Thoracic aorta (tissue), 2 donors: Measurements from ENCODE around the gene CDH2. TPM values are rescaled to one million over a fixed set of nuclear protein-coding genes. Genes with fewer than 3 reads are reported as not detected.

Source experiments
- ATAC-seq: fragments of 150-250 bp; one replicate; pipeline ENCODE4 v1.8.0; 2017; ENCODE audit warnings: low read depth; ENCODE audit not compliant: insufficient number of reproducible peaks, low FRiP score
- DNase-seq: peaks from one replicate; pipeline ENCODE4 v3.0.0-alpha.2; 2020; ENCODE audit warnings: low spot score
- H3K27ac ChIP-seq, 2 donors: fragments of 200-600 bp; sonication (generic); 1 replicate in 1 of 2; 2 replicates in 1 of 2; pipeline ENCODE4 v1.5.1; 2016; ENCODE audit warnings: mild to moderate bottlenecking in 2 of 2, moderate library complexity in 2 of 2
- H3K27me3 ChIP-seq: fragments of 200-600 bp; sonication (generic); replicated peaks from 2 replicates; pipeline ENCODE4 v1.6.0; 2016; ENCODE audit warnings: mild to moderate bottlenecking; ENCODE audit not compliant: insufficient read depth
- H3K36me3 ChIP-seq: fragments of 200-600 bp; sonication (generic); one replicate; pipeline ENCODE4 v1.5.1; 2016
- H3K4me1 ChIP-seq, 2 donors: fragments of 200-600 bp; sonication (generic); 1 replicate in 1 of 2; 2 replicates in 1 of 2; pipeline versions ENCODE4 v1.5.1 to v1.6.0; 2016; ENCODE audit warnings: low read depth in 2 of 2, mild to moderate bottlenecking in 1 of 2; ENCODE audit not compliant: control insufficient read depth in 1 of 2
- H3K4me3 ChIP-seq: fragments of 200-600 bp; sonication (generic); 2 replicates; pipeline ENCODE4 v1.5.1; 2016; ENCODE audit warnings: mild to moderate bottlenecking
- H3K9me3 ChIP-seq: fragments of 200-600 bp; sonication (generic); 2 replicates; pipeline ENCODE4 v1.5.1; 2016
- CTCF ChIP-seq: fragments of 200-600 bp; sonication (generic); IDR thresholded peaks from one replicate; pipeline ENCODE4 v1.5.1; 2019; ENCODE audit warnings: antibody characterized with exemption
- total RNA-seq, 2 donors: library from RNA; depleted of rRNA; stranded (reverse); fragments of >200 nt; gene quantifications; one replicate each; pipeline versions ENCODE4 v1.1.0 to v1.2.3, GENCODE V29; 2016

The CDH2 gene
- total RNA-seq, 2 donors from 2014 or later: 25.9 to 37.9 TPM

- Histone ChIP-seq H3K27ac (no peak overlapping the region), H3K36me3 (no peaks in the 10 kb centered on the region), H3K27me3 (no peaks in the 10 kb centered on the region), H3K4me3 (peak overlapping the region; percentile 39), H3K4me1 (peaks cover 5 to 14% of the 10 kb centered on the region in 2 donors), H3K9me3 (no peaks in the 10 kb centered on the region)
- TF ChIP-seq CTCF: no peak
- DNase-seq: no peak
- ATAC-seq: peak; percentile 64
Measured at GRCh38 chr18:28086670-28087552, 90.0 kb downstream of the CDH2 start.

DNA sequence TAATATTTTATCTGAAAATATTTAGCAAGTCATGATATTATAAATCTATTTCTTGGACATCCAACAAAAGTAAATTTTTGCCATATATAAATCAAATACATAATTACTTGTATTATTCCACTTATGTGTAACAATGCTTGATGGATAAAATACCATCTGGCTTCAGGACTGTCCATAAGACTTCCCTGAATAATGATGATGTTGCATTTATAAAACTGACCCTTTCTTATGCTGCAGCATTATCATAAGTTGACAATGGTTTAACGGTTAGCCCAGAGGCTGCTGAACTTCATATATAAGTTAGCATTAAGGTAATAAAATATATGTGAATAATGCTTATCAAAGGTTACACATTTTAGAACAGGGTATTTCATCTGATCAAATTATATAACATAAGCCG lies 95.4 kb downstream of the CDH2 start:
- ATAC-seq (no peak), DNase-seq (no peak)
- H3K9me3 ChIP-seq: no peaks in the 10 kb centered on the region
- no peaks in the 10 kb centered on the region for H3K36me3 ChIP-seq
- peaks cover 0 to 3% of the 10 kb centered on the region in 2 donors for H3K4me1 ChIP-seq
- no peak overlapping the region for H3K4me3 ChIP-seq
- TF ChIP-seq CTCF: no peak
- H3K27ac ChIP-seq: no peak overlapping the region
- no peaks in the 10 kb centered on the region for H3K27me3 ChIP-seq

- H3K36me3 ChIP-seq: no peaks in the 10 kb centered on the region
Measured at GRCh38 chr18:28080876-28081300, 96.0 kb downstream of the CDH2 start.

GRCh38 chr18:28079883-28080282 lies 97.0 kb downstream of the CDH2 start:
- Histone ChIP-seq H3K36me3 (no peaks in the 10 kb centered on the region), H3K27ac (no peak overlapping the region), H3K9me3 (no peaks in the 10 kb centered on the region), H3K4me1 (no peaks in the 10 kb centered on the region), H3K27me3 (no peaks in the 10 kb centered on the region), H3K4me3 (no peak overlapping the region)
- DNase-seq: no peak
- no peak for TF ChIP-seq CTCF
- no peak for ATAC-seq

More at GRCh38 chr18:28080876-28081300, 96.0 kb downstream of the CDH2 start:
- H3K27ac ChIP-seq: no peak overlapping the region
- H3K4me1 ChIP-seq: no peaks in the 10 kb centered on the region
- H3K27me3 ChIP-seq: no peaks in the 10 kb centered on the region
- ATAC-seq: no peak
- H3K9me3 ChIP-seq: no peaks in the 10 kb centered on the region
- no peak for TF ChIP-seq CTCF
- H3K4me3 ChIP-seq: no peak overlapping the region
- DNase-seq: no peak

GRCh38 chr18:28078849-28079248 lies 98.1 kb downstream of the CDH2 start:
- no peak overlapping the region for H3K4me3 ChIP-seq
- H3K9me3 ChIP-seq: no peaks in the 10 kb centered on the region
- H3K27me3 ChIP-seq: no peaks in the 10 kb centered on the region
- no peak for TF ChIP-seq CTCF
- H3K27ac ChIP-seq: no peak overlapping the region
- ATAC-seq (no peak), DNase-seq (no peak)
- no peaks in the 10 kb centered on the region for H3K36me3 ChIP-seq
- no peaks in the 10 kb centered on the region for H3K4me1 ChIP-seq
